ENCODE data around the gene CCNL2. TPM values are rescaled to one million over a fixed set of nuclear protein-coding genes. Genes with fewer than 3 reads are reported as not detected.
A peak's percentile ranks its signal among the peaks of the same experiment; 100 is the strongest.

Gene CCNL2
- total and polyA plus RNA-seq, 2 experiments from 2014 or later, result 150 to 199 TPM

GRCh38 chr1:1434824-1435105 lies 35.6 kb upstream of the CCNL2 start:
- H3K4me1 ChIP-seq (ENCODE audit: insufficient read depth), result no peaks in the 10 kb centered on the region
- H3K9me3 ChIP-seq (ENCODE audit: low read depth), result no peaks in the 10 kb centered on the region
- no peak overlapping the region for H3K27ac ChIP-seq
- no peaks in the 10 kb centered on the region for H3K79me2 ChIP-seq (ENCODE audit: insufficient read depth)
- no peak overlapping the region for H3K4me2 ChIP-seq (ENCODE audit: unreplicated experiment)
- 0 out of 2 replicates have a peak, but pooled peaks cover 3% of the 10 kb centered on the region for H3F3A ChIP-seq (ENCODE audit: insufficient read depth)
- H3K4me3 ChIP-seq, result no peak overlapping the region
- in situ Hi-C loops (cut with MboI), result no loop called here
- no peak for DNase-seq
- no peaks in the 10 kb centered on the region for H3K36me3 ChIP-seq (ENCODE audit: low read depth)
- no peak overlapping the region for H3K9ac ChIP-seq
- no peak overlapping the region for H2AFZ ChIP-seq
- H3K27me3 ChIP-seq (replicated peaks; ENCODE audit: insufficient read depth), result no peaks in the 10 kb centered on the region
- WGBS, 2 experiments (ENCODE audit: low coverage in 1 of 2, low lambda C conversion rate in 2 of 2, missing lambda C conversion rate in 2 of 2), result 61 to 65% methylated on average over 4 of the region's 4 CpGs
- H4K20me1 ChIP-seq (ENCODE audit: insufficient read depth), result no peaks in the 10 kb centered on the region
- TF ChIP-seq EZH2 (IDR thresholded peaks at IDR 0.05; ENCODE audit: insufficient read depth, poor library complexity, severe bottlenecking), result no peak
- no peak for TF ChIP-seq EZH2phosphoT487 (IDR thresholded peaks at IDR 0.05; ENCODE audit: insufficient read depth, low read depth)
- H3K9me2 ChIP-seq (ENCODE audit: insufficient read depth), result no peaks in the 10 kb centered on the region

- in situ Hi-C loops (cut with MboI), result no loop called here
- Histone ChIP-seq H2AFZ (no peak overlapping the region), H3K9me3 (ENCODE audit: low read depth) (no peaks in the 10 kb centered on the region), H3K4me3 (no peak overlapping the region), H3K27ac (no peak overlapping the region), H3K9me2 (ENCODE audit: insufficient read depth) (no peaks in the 10 kb centered on the region), H3K4me1 (ENCODE audit: insufficient read depth) (no peaks in the 10 kb centered on the region), H3K27me3 (replicated peaks; ENCODE audit: insufficient read depth) (no peaks in the 10 kb centered on the region), H4K20me1 (ENCODE audit: insufficient read depth) (no peaks in the 10 kb centered on the region), H3K4me2 (ENCODE audit: unreplicated experiment) (no peak overlapping the region), H3K36me3 (ENCODE audit: low read depth) (no peaks in the 10 kb centered on the region), H3K9ac (no peak overlapping the region), H3F3A (ENCODE audit: insufficient read depth) (0 out of 2 replicates have a peak, but pooled peaks cover 7% of the 10 kb centered on the region), H3K79me2 (ENCODE audit: insufficient read depth) (no peaks in the 10 kb centered on the region)
- 50 to 53% methylated on average over 27 to 31 of the region's 32 CpGs for WGBS, 2 experiments (ENCODE audit: low coverage in 1 of 2, low lambda C conversion rate in 2 of 2, missing lambda C conversion rate in 2 of 2)
- no peak for TF ChIP-seq EZH2phosphoT487 (IDR thresholded peaks at IDR 0.05; ENCODE audit: insufficient read depth, low read depth)
- no peak for TF ChIP-seq EZH2 (IDR thresholded peaks at IDR 0.05; ENCODE audit: insufficient read depth, poor library complexity, severe bottlenecking)
- DNase-seq, result no peak
Measured at GRCh38 chr1:1434131-1434823, 35.1 kb upstream of the CCNL2 start.

GRCh38 chr1:1433804-1434130 lies 34.6 kb upstream of the CCNL2 start:
- DNase-seq, result peak; percentile 57
- no peaks in the 10 kb centered on the region for H3K9me2 ChIP-seq (ENCODE audit: insufficient read depth)
- H3K4me1 ChIP-seq (ENCODE audit: insufficient read depth), result no peaks in the 10 kb centered on the region
- H3K9me3 ChIP-seq (ENCODE audit: low read depth), result no peaks in the 10 kb centered on the region
- 0 out of 2 replicates have a peak, but pooled peaks cover 7% of the 10 kb centered on the region for H3F3A ChIP-seq (ENCODE audit: insufficient read depth)
- no peak overlapping the region for H3K27ac ChIP-seq
- H3K79me2 ChIP-seq (ENCODE audit: insufficient read depth), result no peaks in the 10 kb centered on the region
- H4K20me1 ChIP-seq (ENCODE audit: insufficient read depth), result no peaks in the 10 kb centered on the region
- no peak overlapping the region for H3K4me3 ChIP-seq
- no peak overlapping the region for H2AFZ ChIP-seq
- in situ Hi-C loops (cut with MboI), result no loop called here
- no peaks in the 10 kb centered on the region for H3K36me3 ChIP-seq (ENCODE audit: low read depth)
- no peak overlapping the region for H3K4me2 ChIP-seq (ENCODE audit: unreplicated experiment)
- 74 to 75% methylated on average over 11 of the region's 12 CpGs for WGBS, 2 experiments (ENCODE audit: low coverage in 1 of 2, low lambda C conversion rate in 2 of 2, missing lambda C conversion rate in 2 of 2)
- no peaks in the 10 kb centered on the region for H3K27me3 ChIP-seq (replicated peaks; ENCODE audit: insufficient read depth)
- TF ChIP-seq EZH2phosphoT487 (IDR thresholded peaks at IDR 0.05; ENCODE audit: insufficient read depth, low read depth) (no peak), EZH2 (IDR thresholded peaks at IDR 0.05; ENCODE audit: insufficient read depth, poor library complexity, severe bottlenecking) (no peak)
- no peak overlapping the region for H3K9ac ChIP-seq

- Histone ChIP-seq H3K9me2 (ENCODE audit: insufficient read depth) (no peaks in the 10 kb centered on the region), H3K27ac (no peak overlapping the region), H3K4me3 (no peak overlapping the region), H3K4me2 (ENCODE audit: unreplicated experiment) (no peak overlapping the region), H3F3A (ENCODE audit: insufficient read depth) (0 out of 2 replicates have a peak, but pooled peaks cover 7% of the 10 kb centered on the region), H3K27me3 (replicated peaks; ENCODE audit: insufficient read depth) (no peaks in the 10 kb centered on the region), H4K20me1 (ENCODE audit: insufficient read depth) (no peaks in the 10 kb centered on the region), H3K36me3 (ENCODE audit: low read depth) (no peaks in the 10 kb centered on the region), H3K9me3 (ENCODE audit: low read depth) (no peaks in the 10 kb centered on the region), H3K4me1 (ENCODE audit: insufficient read depth) (no peaks in the 10 kb centered on the region), H3K79me2 (ENCODE audit: insufficient read depth) (no peaks in the 10 kb centered on the region), H3K9ac (no peak overlapping the region), H2AFZ (no peak overlapping the region)
- DNase-seq, result no peak
- WGBS, 2 experiments (ENCODE audit: low coverage in 1 of 2, low lambda C conversion rate in 2 of 2, missing lambda C conversion rate in 2 of 2), result 85 to 88% methylated on average over 20 to 33 of the region's 34 CpGs
- TF ChIP-seq EZH2phosphoT487 (IDR thresholded peaks at IDR 0.05; ENCODE audit: insufficient read depth, low read depth) (no peak), EZH2 (IDR thresholded peaks at IDR 0.05; ENCODE audit: insufficient read depth, poor library complexity, severe bottlenecking) (no peak)
- in situ Hi-C loops (cut with MboI), result no loop called here
Measured at GRCh38 chr1:1432951-1433803, 34.0 kb upstream of the CCNL2 start.
